OCI-LY3 (cell line): ENCODE measurements around the gene LYPD6.
"Not testable (repeated sequence)": the region's sequence is repeated elsewhere in the genome, so short reads cannot be mapped to it uniquely, and the experiment has no call there.

Experiments
- H2AFZ ChIP-seq: fragments of 200-600, 300-600 bp; shearing (Covaris generic); 2 replicates; pipeline ENCODE4 v1.6.0; 2014; ENCODE audit warnings: antibody characterized with exemption, low read depth, low read length
- H3K27ac ChIP-seq: fragments of 200-600, 300-600 bp; sonication (generic); 2 replicates; pipeline ENCODE4 v1.5.1; 2014; ENCODE audit warnings: mild to moderate bottlenecking, low read length, moderate library complexity, mixed read lengths
- H3K27me3 ChIP-seq: fragments of 200-600, 300-600 bp; sonication (generic); 2 replicates; pipeline ENCODE4 v1.6.1; 2014; ENCODE audit warnings: low read depth, low read length, mixed read lengths
- H3K36me3 ChIP-seq: fragments of 200-600, 300-600 bp; sonication (generic); replicated peaks from 2 replicates; pipeline ENCODE3; 2014; ENCODE audit warnings: low read depth, low read length, mixed read lengths
- H3K4me1 ChIP-seq: fragments of 300-600, 200-600 bp; sonication (generic); 2 replicates; pipeline ENCODE4 v1.6.1; 2014; ENCODE audit warnings: low read length, mixed read lengths
- H3K4me2 ChIP-seq: fragments of 200-600, 300-600 bp; sonication (generic); 2 replicates; pipeline ENCODE4 v1.6.1; 2014; ENCODE audit warnings: low read length, mixed read lengths
- H3K4me3 ChIP-seq: fragments of 300-600, 200-600 bp; sonication (generic); 2 replicates; pipeline ENCODE4 v1.5.1; 2014; ENCODE audit warnings: antibody characterized with exemption, mild to moderate bottlenecking, low read length, moderate library complexity
- H3K79me2 ChIP-seq: fragments of 300-600, 200-600 bp; shearing (Covaris generic); 2 replicates; pipeline ENCODE4 v1.6.1; 2014; ENCODE audit warnings: mild to moderate bottlenecking, low read length, mixed read lengths
- H3K9ac ChIP-seq: fragments of 300-600, 200-600 bp; shearing (Covaris generic); 2 replicates; pipeline ENCODE4 v1.6.0; 2014; ENCODE audit warnings: mild to moderate bottlenecking, low read length, moderate library complexity
- H3K9me3 ChIP-seq: fragments of 200-600, 300-600 bp; shearing (Covaris generic); 2 replicates; pipeline ENCODE4 v1.6.1; 2014; ENCODE audit warnings: low read length, mixed read lengths; ENCODE audit not compliant: insufficient read depth
- H4K20me1 ChIP-seq: fragments of 200-600, 300-600 bp; sonication (generic); 2 replicates; pipeline ENCODE4 v1.6.1; 2016; ENCODE audit warnings: low read length, mixed read lengths; ENCODE audit not compliant: insufficient read depth
- EZH2phosphoT487 ChIP-seq: fragments of 200-600 bp; shearing (Covaris generic); IDR thresholded peaks from 2 replicates; pipeline ENCODE4 v1.6.1; 2018; ENCODE audit warnings: antibody characterized with exemption, mixed run types, low read depth
- TF ChIP-seq, protein P1 (sequence below): fragments of 200-600, 300-600 bp; sonication (generic); IDR thresholded peaks from 2 replicates; pipeline ENCODE4 v1.5.1; 2014; ENCODE audit warnings: antibody characterized with exemption, low read length, low read depth

The LYPD6 gene

GRCh38 chr2:149492923-149493322 is 162.5 kb downstream of the LYPD6 start:
- Histone ChIP-seq H3K9ac (no peak overlapping the region), H3K9me3 (no peaks in the 10 kb centered on the region), H3K27me3 (no peaks in the 10 kb centered on the region), H4K20me1 (no peaks in the 10 kb centered on the region), H3K4me2 (no peak overlapping the region), H3K79me2 (no peaks in the 10 kb centered on the region), H3K4me3 (no peak overlapping the region), H2AFZ (no peak overlapping the region), H3K36me3 (no peaks in the 10 kb centered on the region), H3K27ac (no peak overlapping the region), H3K4me1 (no peaks in the 10 kb centered on the region)
- TF ChIP-seq EZH2phosphoT487: no peak
- TF ChIP-seq, protein P1, sequence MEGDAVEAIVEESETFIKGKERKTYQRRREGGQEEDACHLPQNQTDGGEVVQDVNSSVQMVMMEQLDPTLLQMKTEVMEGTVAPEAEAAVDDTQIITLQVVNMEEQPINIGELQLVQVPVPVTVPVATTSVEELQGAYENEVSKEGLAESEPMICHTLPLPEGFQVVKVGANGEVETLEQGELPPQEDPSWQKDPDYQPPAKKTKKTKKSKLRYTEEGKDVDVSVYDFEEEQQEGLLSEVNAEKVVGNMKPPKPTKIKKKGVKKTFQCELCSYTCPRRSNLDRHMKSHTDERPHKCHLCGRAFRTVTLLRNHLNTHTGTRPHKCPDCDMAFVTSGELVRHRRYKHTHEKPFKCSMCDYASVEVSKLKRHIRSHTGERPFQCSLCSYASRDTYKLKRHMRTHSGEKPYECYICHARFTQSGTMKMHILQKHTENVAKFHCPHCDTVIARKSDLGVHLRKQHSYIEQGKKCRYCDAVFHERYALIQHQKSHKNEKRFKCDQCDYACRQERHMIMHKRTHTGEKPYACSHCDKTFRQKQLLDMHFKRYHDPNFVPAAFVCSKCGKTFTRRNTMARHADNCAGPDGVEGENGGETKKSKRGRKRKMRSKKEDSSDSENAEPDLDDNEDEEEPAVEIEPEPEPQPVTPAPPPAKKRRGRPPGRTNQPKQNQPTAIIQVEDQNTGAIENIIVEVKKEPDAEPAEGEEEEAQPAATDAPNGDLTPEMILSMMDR: no peak

DNA sequence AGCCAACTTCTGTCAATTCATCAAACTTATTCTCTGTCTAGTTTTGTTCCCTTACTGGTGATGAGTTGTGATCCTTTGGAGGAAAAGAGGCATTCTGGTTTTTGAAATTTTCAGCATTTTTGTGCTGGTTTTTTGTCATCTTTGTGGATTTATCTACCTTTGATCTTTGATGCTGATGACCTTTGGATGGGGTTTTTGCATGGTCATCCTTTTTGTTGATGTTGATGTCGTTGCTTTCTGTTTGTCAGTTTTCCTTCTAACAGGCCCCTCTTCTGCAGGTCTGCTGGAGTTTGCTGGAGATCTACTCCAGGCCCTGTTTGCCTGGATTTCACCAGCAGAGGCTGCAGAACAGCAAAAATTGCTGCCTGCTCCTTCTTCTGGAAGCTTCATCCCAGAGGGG is 168.8 kb downstream of the LYPD6 start:
- not testable (repeated sequence) for H3K4me3 ChIP-seq, H3K27ac ChIP-seq, H4K20me1 ChIP-seq, H2AFZ ChIP-seq, H3K27me3 ChIP-seq, H3K9ac ChIP-seq, H3K4me1 ChIP-seq, H3K9me3 ChIP-seq, H3K36me3 ChIP-seq, H3K79me2 ChIP-seq, H3K4me2 ChIP-seq

DNA sequence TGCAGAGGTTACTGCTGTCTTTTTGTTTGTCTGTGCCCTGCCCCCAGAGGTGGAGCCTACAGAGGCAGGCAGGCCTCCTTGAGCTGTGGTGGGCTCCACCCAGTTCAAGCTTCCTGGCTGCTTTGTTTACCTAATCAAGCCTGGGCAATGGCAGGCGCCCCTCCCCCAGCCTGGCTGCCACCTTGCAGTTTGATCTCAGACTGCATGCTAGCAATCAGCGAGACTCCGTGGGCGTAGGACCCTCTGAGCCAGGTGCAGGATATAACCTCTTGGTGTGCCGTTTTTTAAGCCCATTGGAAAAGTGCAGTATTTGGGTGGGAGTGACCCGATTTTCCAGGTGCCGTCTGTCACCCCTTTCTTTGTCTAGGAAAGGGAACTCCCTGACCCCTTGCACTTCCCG is 176.4 kb downstream of the LYPD6 start:
- H3K27ac ChIP-seq, H3K9me3 ChIP-seq, H3K79me2 ChIP-seq, H3K27me3 ChIP-seq, H3K4me2 ChIP-seq, H2AFZ ChIP-seq, H3K4me3 ChIP-seq, H3K9ac ChIP-seq, H3K36me3 ChIP-seq, H3K4me1 ChIP-seq, H4K20me1 ChIP-seq: not testable (repeated sequence)

GRCh38 chr2:149507974-149508373 is 177.6 kb downstream of the LYPD6 start:
- H4K20me1 ChIP-seq: no peaks in the 10 kb centered on the region
- H3K27me3 ChIP-seq: no peaks in the 10 kb centered on the region
- no peaks in the 10 kb centered on the region for H3K79me2 ChIP-seq
- no peak overlapping the region for H2AFZ ChIP-seq
- TF ChIP-seq, protein P1: no peak
- TF ChIP-seq EZH2phosphoT487: no peak
- no peaks in the 10 kb centered on the region for H3K36me3 ChIP-seq
- H3K27ac ChIP-seq: no peak overlapping the region
- no peaks in the 10 kb centered on the region for H3K4me1 ChIP-seq
- no peak overlapping the region for H3K4me3 ChIP-seq
- H3K9me3 ChIP-seq: no peaks in the 10 kb centered on the region
- H3K9ac ChIP-seq: no peak overlapping the region
- no peak overlapping the region for H3K4me2 ChIP-seq

GRCh38 chr2:149513461-149513860 is 183.1 kb downstream of the LYPD6 start:
- H3K27ac ChIP-seq: no peak overlapping the region
- no peak overlapping the region for H2AFZ ChIP-seq
- H3K4me1 ChIP-seq: no peaks in the 10 kb centered on the region
- H3K9ac ChIP-seq: no peak overlapping the region
- no peaks in the 10 kb centered on the region for H4K20me1 ChIP-seq
- TF ChIP-seq, protein P1: no peak
- TF ChIP-seq EZH2phosphoT487: no peak
- no peaks in the 10 kb centered on the region for H3K79me2 ChIP-seq
- H3K9me3 ChIP-seq: no peaks in the 10 kb centered on the region
- H3K4me2 ChIP-seq: no peak overlapping the region
- peaks cover 6% of the 10 kb centered on the region; the same call in 1 of the 2 replicates for H3K27me3 ChIP-seq
- H3K4me3 ChIP-seq: no peak overlapping the region
- H3K36me3 ChIP-seq: no peaks in the 10 kb centered on the region
